Pulmonary artery endothelial cell (primary cell): ENCODE results near the gene OR52E8. TPM values are rescaled to one million over a fixed set of nuclear protein-coding genes. Genes with fewer than 3 reads are reported as not detected.
A peak's percentile ranks its signal among the peaks of the same experiment; 100 is the strongest.

Experiments
- DNase-seq: peaks from one replicate; pipeline ENCODE4 v3.0.0-alpha.2; 2011; ENCODE audit warnings: low read depth, low spot score
- total RNA-seq: library from RNA; depleted of rRNA; stranded (reverse); fragments of >200 nt; gene quantifications from 2 replicates; pipeline ENCODE4 v1.2.3, GENCODE V29; 2014

OR52E8 gene
- total RNA-seq, 1 donor from 2014 or later, result not detected

GRCh38 chr11:5808500-5809121 lies 48.9 kb downstream of the OR52E8 start, which contains the start of gene OR52N2:
OR52N2 (plus strand) TSS chr11:5808924; CDS start chr11:5820336, 11,412 bp downstream.
- DNase-seq, result peak; percentile 24

GRCh38 chr11:5807580-5807979 lies 49.9 kb downstream of the OR52E8 start:
- DNase-seq, result no peak

Other genes with a start within 250 kb of the OR52E8 start
- 11.3 and 12.9 TPM in 2 replicates for gene TRIM34, start 232.7 kb downstream of the OR52E8 start, total RNA-seq
- 56.6 and 77.9 TPM in 2 replicates for gene TRIM5, start 172.6 kb downstream of the OR52E8 start, total RNA-seq
- 116 and 129 TPM in 2 replicates for gene TRIM22, start 167.9 kb downstream of the OR52E8 start, total RNA-seq
- not detected in 2 replicates for gene OR56B1, start 121.2 kb downstream of the OR52E8 start, total RNA-seq
- gene OR52N4, start 103.4 kb downstream of the OR52E8 start, total RNA-seq, result not detected in 2 replicates
- gene OR52N5, start 74.3 kb downstream of the OR52E8 start, total RNA-seq, result not detected in 2 replicates
- not detected in 2 replicates for gene OR52N1, start 66.4 kb downstream of the OR52E8 start, total RNA-seq
- gene OR52N2, start 48.8 kb downstream of the OR52E8 start, total RNA-seq, result not detected in 2 replicates
- gene OR52E6, start 15.8 kb downstream of the OR52E8 start, total RNA-seq, result not detected in 2 replicates
- gene OR52E4, start 22.9 kb upstream of the OR52E8 start, total RNA-seq, result not detected in 2 replicates
- gene OR52E5, start 35.5 kb upstream of the OR52E8 start, total RNA-seq, result not detected in 2 replicates
- gene OR56A3, start 84.6 kb upstream of the OR52E8 start, total RNA-seq, result not detected in 2 replicates
- gene OR56A5, start 110.8 kb upstream of the OR52E8 start, total RNA-seq, result not detected in 2 replicates
- not detected in 2 replicates for gene OR52L1, start 129.3 kb upstream of the OR52E8 start, total RNA-seq
- not detected in 2 replicates for gene OR56A4, start 149.3 kb upstream of the OR52E8 start, total RNA-seq
- not detected in 2 replicates for gene OR56A1, start 173.1 kb upstream of the OR52E8 start, total RNA-seq
- gene OR56B4, start 250.0 kb upstream of the OR52E8 start, total RNA-seq, result not detected in 2 replicates